Activated gamma-delta T cell treated with Interleukin-2 at 50 U/mL for 16 hours (primary cell): ENCODE data around the gene LAMA1.
"Not testable (repeated sequence)": the region's sequence is repeated elsewhere in the genome, so short reads cannot be mapped to it uniquely, and the experiment has no call there.

Source experiments
- DNase-seq: peaks from one replicate; pipeline ENCODE4 v3.0.0-alpha.2; 2020

LAMA1 gene

GRCh38 chr18:7117390-7118355 is at the start of gene LAMA1:
Gene LAMA1 (minus strand): TSS chr18:7117797. CDS start chr18:7117720, 77 bp downstream.
- no peak for DNase-seq

GRCh38 chr18:7165846-7166393 is 48.3 kb upstream of the LAMA1 start:
- no peak for DNase-seq

- DNase-seq, result no peak
Measured at GRCh38 chr18:7164323-7165004, 46.9 kb upstream of the LAMA1 start.

- DNase-seq, result no peak
Measured at GRCh38 chr18:7158216-7158615, 40.6 kb upstream of the LAMA1 start.

GRCh38 chr18:7157760-7158159 is 40.2 kb upstream of the LAMA1 start:
- no peak for DNase-seq

GRCh38 chr18:7155887-7156286 is 38.3 kb upstream of the LAMA1 start:
- no peak for DNase-seq

GRCh38 chr18:7155092-7155491 is 37.5 kb upstream of the LAMA1 start:
- no peak for DNase-seq

- DNase-seq, result no peak
Measured at GRCh38 chr18:7152440-7152839, 34.8 kb upstream of the LAMA1 start.

GRCh38 chr18:7147399-7147798 is 29.8 kb upstream of the LAMA1 start:
- no peak for DNase-seq

GRCh38 chr18:7146067-7146466 is 28.5 kb upstream of the LAMA1 start:
- no peak for DNase-seq

GRCh38 chr18:7144921-7145320 is 27.3 kb upstream of the LAMA1 start:
- DNase-seq, result not testable (repeated sequence)

GRCh38 chr18:7141287-7141686 is 23.7 kb upstream of the LAMA1 start:
- DNase-seq, result no peak

- no peak for DNase-seq
Measured at GRCh38 chr18:7139409-7139808, 21.8 kb upstream of the LAMA1 start.

- no peak for DNase-seq
Measured at GRCh38 chr18:7133181-7133580, 15.6 kb upstream of the LAMA1 start.

- DNase-seq, result no peak
Measured at GRCh38 chr18:7132356-7133150, 15.0 kb upstream of the LAMA1 start.

GRCh38 chr18:7122376-7122775 is 4.8 kb upstream of the LAMA1 start:
- no peak for DNase-seq

- DNase-seq, result no peak
Measured at GRCh38 chr18:7116792-7117389, 706 bp downstream of the LAMA1 start.

GRCh38 chr18:7116001-7116730 is 1.4 kb downstream of the LAMA1 start:
- no peak for DNase-seq

GRCh38 chr18:7112936-7113335 is 4.7 kb downstream of the LAMA1 start:
- DNase-seq, result no peak

- no peak for DNase-seq
Measured at GRCh38 chr18:7111134-7111533, 6.5 kb downstream of the LAMA1 start.

GRCh38 chr18:7105943-7106342 is 11.7 kb downstream of the LAMA1 start:
- no peak for DNase-seq

- no peak for DNase-seq
Measured at GRCh38 chr18:7105268-7105667, 12.3 kb downstream of the LAMA1 start.
